NOMO-1 treated with dmso at 0.1 percent for 144 hours (cell line): Measurements from ENCODE around the gene IFITM2.
"Not testable (repeated sequence)": the region's sequence is repeated elsewhere in the genome, so short reads cannot be mapped to it uniquely, and the experiment has no call there.

Source experiments
- DNase-seq: peaks from one replicate; lab custom pipeline; 2025; ENCODE audit not compliant: unreplicated experiment; lab: John Stamatoyannopoulos, UW

The IFITM2 gene

GRCh38 chr11:306645-307371 lies 808 bp upstream of the IFITM2 start:
- no peak for DNase-seq

GRCh38 chr11:308740-309665 lies 1.4 kb downstream of the IFITM2 start:
- not testable (repeated sequence) for DNase-seq

- not testable (repeated sequence) for DNase-seq
Observed at GRCh38 chr11:309979-310572, 2.5 kb downstream of the IFITM2 start.

- DNase-seq: not testable (repeated sequence)
Observed at GRCh38 chr11:311013-311748, 3.6 kb downstream of the IFITM2 start.

- no peak for DNase-seq
Observed at GRCh38 chr11:312092-312816, 4.6 kb downstream of the IFITM2 start.

GRCh38 chr11:313304-313786 lies 5.7 kb downstream of the IFITM2 start:
- no peak for DNase-seq

GRCh38 chr11:313787-314553 lies 6.4 kb downstream of the IFITM2 start, which contains the start of gene IFITM1:
TSS of gene IFITM1 (plus strand) at chr11:314040. CDS start at chr11:314171, 131 bp downstream.
- DNase-seq: no peak

- DNase-seq: not testable (repeated sequence)
Observed at GRCh38 chr11:314554-314875, 6.9 kb downstream of the IFITM2 start.

GRCh38 chr11:315051-315481 lies 7.5 kb downstream of the IFITM2 start:
- no peak for DNase-seq

GRCh38 chr11:315516-315994 lies 7.9 kb downstream of the IFITM2 start:
- no peak for DNase-seq

- no peak for DNase-seq
Observed at GRCh38 chr11:316031-316701, 8.6 kb downstream of the IFITM2 start.

- no peak for DNase-seq
Observed at GRCh38 chr11:316891-317301, 9.3 kb downstream of the IFITM2 start.

GRCh38 chr11:317668-318404 lies 10.2 kb downstream of the IFITM2 start:
- not testable (repeated sequence) for DNase-seq

- not testable (repeated sequence) for DNase-seq
Observed at GRCh38 chr11:318405-319120, 10.9 kb downstream of the IFITM2 start.

- not testable (repeated sequence) for DNase-seq
Observed at GRCh38 chr11:319121-319887, 11.7 kb downstream of the IFITM2 start.

- not testable (repeated sequence) for DNase-seq
Observed at GRCh38 chr11:319888-320273, 12.3 kb downstream of the IFITM2 start.

GRCh38 chr11:324156-324555 lies 16.5 kb downstream of the IFITM2 start:
- DNase-seq: no peak
